ENCODE measurements around the gene PES1. TPM values are rescaled to one million over a fixed set of nuclear protein-coding genes. Genes with fewer than 3 reads are reported as not detected.

The PES1 gene
- total and polyA plus RNA-seq, 2 of the 13 experiments (the other 11 are each of a cell fraction or from before 2014, with no cell fraction given) = 65.1 to 94.7 TPM

GRCh38 chr22:30605449-30606110 is 13.9 kb upstream of the PES1 start (continued):
- TF ChIP-seq ZMYM3 (CRISPR knock-in tag; IDR thresholded peaks at IDR 0.05) (0 out of 2 replicates have a peak, but pooled peaks have one; percentile 21), HMGXB4 (CRISPR knock-in tag; IDR thresholded peaks at IDR 0.05; ENCODE audit: borderline replicate concordance in 1 of 2, low read depth in 1 of 2) (0 out of 4 replicates have a peak, but pooled peaks of 1 of the 2 experiments have one; percentile 47), ZFP36L1 (CRISPR knock-in tag; IDR thresholded peaks at IDR 0.05) (no peak), ZSCAN29 (CRISPR knock-in tag; conservative IDR thresholded peaks at IDR 0.05) (no peak), KDM4B (CRISPR knock-in tag; IDR thresholded peaks at IDR 0.05) (0 out of 2 replicates have a peak, but pooled peaks have one; percentile 20), FOXK2 (IDR thresholded peaks at IDR 0.05) (peak; percentile 46; the same call in 1 of the 2 replicates)

GRCh38 chr22:30604723-30605122 is 13.0 kb upstream of the PES1 start:
- H3K4me2 ChIP-seq (ENCODE audit: low read depth, low read length) = no peak overlapping the region
- CTCF ChIA-PET (ENCODE audit: low intra/inter-chr PET ratio, low total read pairs) = no interaction called here
- H3K4me1 ChIP-seq (ENCODE audit: insufficient read depth, low read length) = peaks cover 38% of the 10 kb centered on the region
- intact Hi-C loops (cut with micrococcal nuclease; ENCODE audit: unreplicated experiment) (no loop called here), in situ Hi-C loops (cut with HindIII; ENCODE audit: extremely low pct_ligation_motif_present, low pct_unique_long_range_greater_than_20kb) (no loop called here)
- FAIRE-seq = no peak
- no peaks in the 10 kb centered on the region for H3K36me3 ChIP-seq (replicated peaks in 1 of 2; ENCODE audit: control insufficient read depth in 1 of 2, insufficient read depth in 2 of 2, low read length in 2 of 2)
- peaks cover 0 to 16% of the 10 kb centered on the region in 2 experiments; a peak in 3 of 5 replicates for H3K27me3 ChIP-seq (ENCODE audit: control insufficient read depth in 1 of 2, insufficient read depth in 2 of 2, low read length in 2 of 2)
- POLR2A ChIA-PET = no interaction called here
- no peak overlapping the region for H3K27ac ChIP-seq (ENCODE audit: extremely low read length, insufficient read depth, low read length)
- no peak for DNase-seq (ENCODE audit: low spot score)
- ATAC-seq = no peak
- TF ChIP-seq BORCS8-MEF2B (CRISPR knock-in tag; IDR thresholded peaks at IDR 0.05) (no peak), NR2F2 (IDR thresholded peaks at IDR 0.05; ENCODE audit: borderline replicate concordance, low read depth) (no peak), MTA3 (CRISPR knock-in tag; IDR thresholded peaks at IDR 0.05) (no peak), MAZ (IDR thresholded peaks at IDR 0.05; ENCODE audit: borderline replicate concordance, low read depth, low read length) (no peak), MAZ (CRISPR knock-in tag; IDR thresholded peaks at IDR 0.05; ENCODE audit: low read depth) (no peak), MED13 (CRISPR knock-in tag; IDR thresholded peaks at IDR 0.05) (no peak), DMTF1 (CRISPR knock-in tag; IDR thresholded peaks at IDR 0.05) (no peak), ATF7 (IDR thresholded peaks at IDR 0.05) (peak; percentile 57), ATF7 (CRISPR knock-in tag; IDR thresholded peaks at IDR 0.05) (no peak)
- no peaks in the 10 kb centered on the region for H3K79me2 ChIP-seq (ENCODE audit: insufficient read depth, low read length)
- no peak overlapping the region for H2AFZ ChIP-seq (ENCODE audit: low read length)
- 85% methylated on average over 2 of the region's 2 CpGs for WGBS (ENCODE audit: low lambda C conversion rate)
- no peaks in the 10 kb centered on the region for H3K9me3 ChIP-seq (ENCODE audit: low read length)
- H4K20me1 ChIP-seq (ENCODE audit: insufficient read depth, low read length) = no peaks in the 10 kb centered on the region
- H3K4me3 ChIP-seq (replicated peaks in 1 of 3; ENCODE audit: insufficient read depth in 1 of 3, low read depth in 2 of 3, low read length in 3 of 3) = no peak overlapping the region
- no TSS peak for BruUV-seq (replicated peaks)
- H3K9ac ChIP-seq (ENCODE audit: insufficient read depth, low read depth, low read length) = no peak overlapping the region

Data from HepG2 (cell line).